Activated gamma-delta T cell (primary cell): ENCODE measurements around the gene SFT2D3.

Experiments
- DNase-seq: peaks from one replicate; lab custom pipeline; 2025; lab: John Stamatoyannopoulos, UW

The SFT2D3 gene

DNA sequence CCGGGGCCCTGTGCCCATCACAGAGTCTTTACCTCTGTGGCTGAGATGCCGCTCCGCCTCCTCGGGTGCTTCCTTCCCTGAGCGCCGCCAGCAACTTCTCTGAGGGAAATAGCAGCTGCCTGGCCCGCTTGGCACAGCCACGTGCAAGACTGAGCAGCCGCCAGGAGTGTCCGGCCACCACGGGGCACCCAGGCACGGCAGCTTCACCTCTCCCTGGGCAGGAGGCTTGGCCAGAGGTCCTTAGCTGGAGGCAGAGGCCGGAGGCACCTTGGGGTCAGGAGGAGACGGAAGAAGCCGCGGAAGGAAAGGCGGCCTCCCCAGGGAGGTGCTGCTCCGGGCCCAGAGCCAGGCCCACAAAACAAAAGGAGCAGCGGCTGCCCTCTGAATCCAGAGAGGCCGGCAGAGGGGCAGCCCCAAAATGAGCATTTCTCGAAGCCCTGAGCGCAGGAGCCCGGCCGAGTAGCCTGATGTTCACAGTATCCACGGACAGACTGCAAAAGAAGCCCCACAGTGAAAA is 20.0 kb upstream of the SFT2D3 start:
- DNase-seq = no peak

DNA sequence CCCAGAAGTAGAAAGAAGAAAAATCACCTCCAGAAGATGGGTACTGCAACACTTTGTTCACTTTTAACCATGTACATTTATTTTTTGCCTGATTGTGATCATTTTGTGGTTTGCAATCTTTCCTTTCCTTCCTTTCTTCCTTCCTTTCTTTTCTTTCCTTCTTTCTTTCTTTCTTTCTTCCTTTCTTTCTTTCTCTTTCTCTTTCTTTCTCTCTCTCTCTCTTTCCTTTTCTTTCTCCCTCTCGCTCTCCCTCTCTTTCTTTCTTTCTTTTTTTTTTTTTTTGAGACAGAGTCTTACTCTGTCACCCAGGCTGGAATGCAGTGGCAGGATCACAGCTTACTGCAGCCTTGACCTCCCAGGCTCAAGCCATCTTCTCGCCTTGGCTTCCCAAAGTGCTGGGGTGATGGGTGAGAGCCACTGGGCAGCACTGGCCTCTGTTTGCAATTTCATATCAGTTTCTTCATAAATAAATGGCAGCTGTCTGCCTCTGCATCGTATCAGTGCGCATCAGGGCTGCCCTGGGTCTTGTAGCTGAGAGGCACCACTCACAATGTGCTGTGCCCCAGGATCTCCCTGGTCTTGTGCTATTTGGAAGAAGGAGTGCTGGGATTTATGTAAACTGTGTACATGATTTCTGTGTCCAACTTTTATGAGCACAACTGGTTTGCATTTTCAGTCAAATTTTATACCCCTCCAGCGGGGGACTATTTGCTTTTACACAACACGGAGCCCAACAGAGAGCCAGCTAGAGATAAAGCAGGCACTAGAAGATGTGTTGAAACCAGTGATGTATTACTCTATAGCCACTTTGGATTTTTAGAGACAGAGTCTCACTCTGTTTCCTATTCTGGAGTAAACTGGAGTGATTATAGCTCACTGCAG is 19.1 kb upstream of the SFT2D3 start:
- DNase-seq = no peak

DNA sequence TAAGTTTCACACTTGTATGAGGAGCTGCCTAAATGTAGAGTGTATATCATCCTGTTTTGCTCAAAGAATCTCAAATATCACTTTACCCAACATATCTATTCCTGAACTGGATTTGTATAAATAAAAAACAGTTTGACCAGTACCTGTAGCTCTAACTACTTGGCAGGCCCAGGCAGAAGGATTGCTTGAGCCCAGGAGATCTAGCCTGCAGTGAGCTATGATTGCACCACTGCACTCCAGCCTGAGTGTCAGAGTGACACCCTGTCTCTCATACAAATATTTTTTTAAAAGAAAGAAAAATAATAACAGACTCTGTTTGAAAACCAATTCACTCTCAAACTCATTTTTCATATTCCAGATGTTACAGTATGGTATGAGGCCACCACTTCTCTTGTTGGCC is 18.2 kb upstream of the SFT2D3 start:
- no peak for DNase-seq

- DNase-seq = no peak
These were observed 17.5 kb upstream of the SFT2D3 start for GRCh38 chr2:127683757-127684156.

- DNase-seq = no peak
These were observed 15.8 kb upstream of the SFT2D3 start for GRCh38 chr2:127685410-127686080.

- no peak for DNase-seq
These were observed 12.9 kb upstream of the SFT2D3 start for GRCh38 chr2:127688405-127688804.

DNA sequence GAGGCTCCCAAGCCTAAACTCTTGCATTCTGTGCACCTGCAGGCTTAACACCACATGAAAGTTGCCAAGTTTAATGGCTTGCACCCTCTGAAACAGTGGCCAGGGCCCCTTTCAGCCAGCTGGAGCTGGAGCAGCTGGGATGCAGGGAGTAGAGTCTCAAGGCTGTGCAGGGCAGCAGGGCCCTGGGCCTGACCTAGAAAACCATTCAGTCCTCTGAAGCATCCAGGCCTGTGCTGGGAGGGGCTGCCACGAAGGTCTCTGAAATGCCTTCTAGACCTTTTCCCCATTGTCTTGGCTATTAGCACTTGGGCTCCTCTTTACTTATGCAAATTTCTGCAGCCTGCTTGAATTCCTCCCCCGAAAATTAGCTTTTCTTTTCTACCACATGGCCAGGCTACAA is 10.6 kb upstream of the SFT2D3 start:
- no peak for DNase-seq

DNA sequence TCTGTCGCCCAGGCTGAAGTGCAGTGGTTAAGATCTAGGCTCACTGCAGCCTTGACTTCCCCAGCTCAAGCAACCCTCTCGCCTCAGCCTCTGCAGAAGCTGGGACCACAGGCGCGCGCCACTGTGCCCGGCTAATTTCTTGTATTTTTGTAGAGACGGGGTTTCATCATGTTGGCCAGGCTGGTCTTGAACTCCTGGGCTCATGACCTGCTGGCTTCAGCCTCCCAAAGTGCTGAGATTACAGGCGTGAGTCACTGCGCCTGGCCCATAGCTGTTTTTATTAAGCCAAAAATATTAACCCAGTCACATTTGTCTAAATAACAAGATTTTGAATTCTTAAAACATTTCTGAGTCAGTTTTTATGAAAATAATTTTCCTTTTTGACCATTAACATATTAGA is 6.3 kb upstream of the SFT2D3 start:
- no peak for DNase-seq

GRCh38 chr2:127695491-127696472 is 5.5 kb upstream of the SFT2D3 start:
- DNase-seq = no peak

DNA sequence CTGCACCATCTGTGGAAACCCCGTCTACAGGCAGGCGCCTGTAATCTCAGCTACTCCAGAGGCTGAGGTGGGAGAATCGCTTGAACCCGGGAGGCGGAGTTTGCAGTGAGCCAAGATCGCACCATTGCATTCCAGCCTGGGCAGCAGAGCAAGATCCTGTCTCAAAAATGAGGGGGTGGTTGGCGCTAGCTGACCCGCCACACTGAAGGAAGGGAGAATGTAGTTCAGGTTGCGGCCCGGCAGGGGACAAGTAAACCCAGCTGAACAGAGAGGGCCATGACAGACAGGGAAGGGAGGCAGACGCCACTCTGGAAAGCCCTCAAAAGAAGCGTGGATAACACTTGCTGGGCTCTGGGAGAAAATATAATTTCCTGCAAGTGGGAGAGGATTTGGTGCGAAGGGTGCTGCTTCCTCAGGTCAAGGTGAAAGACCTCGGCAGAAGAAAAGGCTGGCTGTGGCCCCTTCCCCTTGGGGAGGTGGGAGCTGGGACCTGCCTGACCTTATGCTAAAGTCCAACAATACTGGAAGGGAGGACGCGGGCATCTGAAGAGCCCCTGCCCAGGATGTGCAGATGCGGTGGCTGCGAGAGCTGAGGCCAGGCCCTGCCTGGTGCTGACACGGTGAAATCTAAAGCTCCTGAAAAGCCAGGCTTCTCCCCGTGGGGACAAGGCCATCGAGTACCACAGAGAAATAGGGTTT is 3.7 kb upstream of the SFT2D3 start:
- DNase-seq = no peak

GRCh38 chr2:127698553-127699355 is 2.5 kb upstream of the SFT2D3 start:
- no peak for DNase-seq

- DNase-seq = no peak
These were observed 637 bp upstream of the SFT2D3 start for GRCh38 chr2:127700527-127701192.

GRCh38 chr2:127701651-127702394 is 526 bp downstream of the SFT2D3 start:
- DNase-seq = peak; percentile 72

- no peak for DNase-seq
These were observed 1.2 kb downstream of the SFT2D3 start for GRCh38 chr2:127702395-127703009.

DNA sequence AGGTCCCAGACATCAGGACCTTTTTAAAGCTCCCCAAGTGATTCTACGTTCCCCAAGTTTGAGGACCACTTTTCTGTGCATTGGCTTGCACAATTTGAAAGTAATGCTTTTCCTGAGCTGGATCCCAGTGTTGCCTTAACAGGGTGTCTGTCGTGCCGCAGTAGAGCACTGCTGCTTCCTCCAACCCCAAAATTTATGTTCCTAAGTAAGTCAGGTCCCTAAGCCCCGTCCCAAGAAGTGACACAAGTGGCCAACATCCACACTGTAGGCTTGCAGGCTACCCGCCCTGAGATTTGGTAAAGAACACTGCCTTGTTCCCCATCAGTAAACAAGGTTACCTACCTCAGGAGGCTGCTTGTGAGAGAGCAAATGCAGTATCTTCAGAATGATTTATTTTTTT is 2.0 kb downstream of the SFT2D3 start:
- DNase-seq = no peak

DNA sequence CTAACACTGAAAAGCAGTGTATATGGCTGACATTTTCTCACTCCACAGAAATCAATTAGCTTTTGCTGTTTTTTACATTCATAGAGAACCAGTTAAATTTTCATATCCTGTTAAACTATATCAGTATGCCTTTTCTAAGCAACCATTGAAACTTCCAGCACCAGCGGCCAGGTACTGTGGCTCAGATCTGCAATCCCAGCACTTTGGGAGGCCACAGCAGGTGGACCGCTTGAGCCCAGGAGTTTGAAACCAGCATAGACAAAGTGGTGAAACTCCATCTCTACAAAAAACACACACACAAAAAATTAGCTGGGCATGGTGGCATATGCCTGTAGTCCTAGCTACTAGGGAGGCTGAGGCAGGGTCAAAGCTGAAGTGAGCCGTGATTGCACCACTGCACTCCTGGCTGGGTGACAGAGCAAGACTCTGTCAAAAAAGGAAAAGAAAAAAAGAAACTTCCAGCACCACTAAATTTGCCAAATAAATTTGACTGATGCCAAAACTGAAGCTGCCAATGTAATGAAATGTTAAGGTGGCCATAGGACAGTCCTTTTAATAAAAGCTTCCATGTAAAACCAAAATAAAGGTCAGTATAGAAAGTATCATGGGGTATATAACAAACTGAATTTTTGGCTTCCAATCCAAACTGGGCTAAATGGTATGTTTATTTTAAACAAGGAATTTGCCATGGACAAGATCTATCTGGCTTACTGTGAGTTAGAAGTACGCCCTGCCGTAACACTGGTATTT is 3.5 kb downstream of the SFT2D3 start:
- DNase-seq = no peak

DNA sequence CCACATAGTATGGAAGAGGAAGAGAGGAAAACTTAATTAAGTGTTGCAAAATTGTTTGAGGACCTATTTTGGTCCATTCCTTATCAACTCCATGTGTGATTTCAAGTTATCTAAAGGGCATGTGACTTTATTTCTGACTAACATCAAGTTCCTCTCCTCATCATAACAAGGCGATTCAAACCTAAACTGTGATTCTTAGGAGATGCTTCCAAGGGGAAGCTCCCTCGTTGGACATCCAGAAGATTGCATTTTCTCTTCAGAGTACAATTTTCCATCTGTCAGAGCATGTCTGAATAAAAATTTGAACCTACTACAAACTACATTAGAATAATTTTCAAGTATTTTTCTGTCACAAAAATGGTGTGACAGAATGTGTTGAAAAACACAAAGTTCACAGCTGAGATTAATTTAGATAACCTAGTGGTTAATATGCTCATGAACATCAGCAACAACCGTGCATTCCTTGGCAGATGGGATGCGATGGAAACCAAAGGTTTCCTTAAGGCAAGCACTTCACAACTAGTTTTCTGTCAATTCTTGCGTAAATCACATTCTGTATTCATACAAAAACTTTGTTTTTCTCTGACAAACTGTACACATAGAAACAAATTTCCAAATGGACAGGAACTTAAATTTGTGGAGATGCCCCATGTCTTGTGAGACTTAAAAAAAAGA is 4.2 kb downstream of the SFT2D3 start:
- no peak for DNase-seq
